Suprapubic skin (tissue), 4 donors: ENCODE results near the gene KRTAP4-4. TPM values are rescaled to one million over a fixed set of nuclear protein-coding genes. Genes with fewer than 3 reads are reported as not detected.

ENCODE experiments used
- DNase-seq, 2 donors: peaks; one replicate each; pipeline ENCODE4 v3.0.0-alpha.2; 2019; ENCODE audit warnings: low spot score in 2 of 2
- H3K27ac ChIP-seq: fragments of 200-600 bp; sonication (generic); one replicate; pipeline ENCODE4 v1.5.1; 2019
- H3K27me3 ChIP-seq: fragments of 200-600 bp; sonication (generic); one replicate; pipeline ENCODE4 v1.5.1; 2019
- H3K36me3 ChIP-seq: fragments of 200-600 bp; sonication (generic); one replicate; pipeline ENCODE4 v1.5.1; 2019
- H3K4me1 ChIP-seq: fragments of 200-600 bp; sonication (generic); one replicate; pipeline ENCODE4 v1.5.1; 2019
- H3K4me3 ChIP-seq: fragments of 200-600 bp; sonication (generic); one replicate; pipeline ENCODE4 v1.5.1; 2019; ENCODE audit warnings: mild to moderate bottlenecking
- H3K9me3 ChIP-seq: fragments of 200-600 bp; sonication (generic); one replicate; pipeline ENCODE4 v1.5.1; 2019
- CTCF ChIP-seq, 2 donors: fragments of 200-600 bp in 1 of 2; fragments of 450-650 bp in 1 of 2; sonication (generic) in 1 of 2; IDR thresholded peaks; one replicate each; pipeline ENCODE4 v1.5.1; 2016 to 2019; ENCODE audit warnings: antibody characterized with exemption in 2 of 2, mild to moderate bottlenecking in 1 of 2, moderate library complexity in 1 of 2
- EP300 ChIP-seq: sonication (generic); formaldehyde crosslinking; IDR thresholded peaks from one replicate; pipeline ENCODE4 v1.6.1; 2017; ENCODE audit warnings: antibody characterized with exemption
- POLR2A ChIP-seq, 2 donors: fragments of 450-650 bp; IDR thresholded peaks; one replicate each; pipeline ENCODE4 v1.6.1; 2017; ENCODE audit warnings: antibody characterized with exemption in 2 of 2, mild to moderate bottlenecking in 2 of 2, moderate library complexity in 2 of 2
- POLR2AphosphoS5 ChIP-seq, 3 donors: sonication (generic); formaldehyde crosslinking; IDR thresholded peaks; one replicate each; pipeline ENCODE4 v1.6.1; 2017; ENCODE audit warnings: antibody characterized with exemption in 3 of 3
- WGBS: methylation state at CpG from one replicate; pipeline ENCODE4 v1.1.5; 2018; 5-methylcytosine and 5-hydroxymethylcytosine counted together
- total RNA-seq, 4 donors: library from RNA; depleted of rRNA; stranded (reverse); fragments of >200 nt; gene quantifications; one replicate each; pipeline ENCODE4 v1.1.0, GENCODE V29; 2016

Gene KRTAP4-4
- total RNA-seq, 4 donors from 2014 or later, result 7.7 to 81.7 (median 24.6) TPM; not detected in 1

- no peak overlapping the region for H3K4me3 ChIP-seq
- no peaks in the 10 kb centered on the region for H3K4me1 ChIP-seq
- no peaks in the 10 kb centered on the region for H3K36me3 ChIP-seq
- 38% methylated on average over 1 of the region's 1 CpG for WGBS
- H3K9me3 ChIP-seq, result no peaks in the 10 kb centered on the region
- DNase-seq, result no peak
- no peak for TF ChIP-seq EP300
- no peak for TF ChIP-seq POLR2AphosphoS5 (IDR thresholded peaks at IDR 0.05)
- TF ChIP-seq CTCF (IDR thresholded peaks at IDR 0.05), result no peak
- TF ChIP-seq POLR2A (IDR thresholded peaks at IDR 0.05), result no peak
- H3K27me3 ChIP-seq, result peaks cover 3% of the 10 kb centered on the region
- no peak overlapping the region for H3K27ac ChIP-seq
These were observed 24.5 kb upstream of the KRTAP4-4 start for GRCh38 chr17:41185001-41185400.

GRCh38 chr17:41184480-41184961 lies 24.0 kb upstream of the KRTAP4-4 start, which contains the start of gene KRTAP4-1:
Gene KRTAP4-1 (minus strand): TSS chr17:41184911. CDS start chr17:41184854, 57 bp downstream.
- no peaks in the 10 kb centered on the region for H3K9me3 ChIP-seq
- no peaks in the 10 kb centered on the region for H3K4me1 ChIP-seq
- TF ChIP-seq CTCF (IDR thresholded peaks at IDR 0.05) (no peak), POLR2AphosphoS5 (IDR thresholded peaks at IDR 0.05) (no peak), EP300 (no peak), POLR2A (IDR thresholded peaks at IDR 0.05) (no peak)
- DNase-seq, result no peak
- H3K36me3 ChIP-seq, result no peaks in the 10 kb centered on the region
- no peaks in the 10 kb centered on the region for H3K27me3 ChIP-seq
- 70% methylated on average over 5 of the region's 9 CpGs for WGBS
- no peak within 1 kb of the TSS for H3K27ac ChIP-seq
- no peak within 1 kb of the TSS for H3K4me3 ChIP-seq

- H3K9me3 ChIP-seq, result no peaks in the 10 kb centered on the region
- no peaks in the 10 kb centered on the region for H3K27me3 ChIP-seq
- no peak for DNase-seq
- H3K36me3 ChIP-seq, result no peaks in the 10 kb centered on the region
- H3K4me1 ChIP-seq, result no peaks in the 10 kb centered on the region
- 24% methylated on average over 1 of the region's 1 CpG for WGBS
- TF ChIP-seq CTCF (IDR thresholded peaks at IDR 0.05) (no peak), POLR2A (IDR thresholded peaks at IDR 0.05) (no peak), EP300 (no peak), POLR2AphosphoS5 (IDR thresholded peaks at IDR 0.05) (no peak)
- H3K27ac ChIP-seq, result no peak overlapping the region
- no peak overlapping the region for H3K4me3 ChIP-seq
These were observed 18.5 kb upstream of the KRTAP4-4 start for GRCh38 chr17:41178843-41179616.

GRCh38 chr17:41178341-41178740 lies 17.8 kb upstream of the KRTAP4-4 start:
- H3K27ac ChIP-seq, result no peak overlapping the region
- no peak for DNase-seq
- 96% methylated on average over 3 of the region's 3 CpGs for WGBS

More at GRCh38 chr17:41178341-41178740, 17.8 kb upstream of the KRTAP4-4 start:
- no peaks in the 10 kb centered on the region for H3K27me3 ChIP-seq
- no peaks in the 10 kb centered on the region for H3K4me1 ChIP-seq
- TF ChIP-seq POLR2A (IDR thresholded peaks at IDR 0.05), result no peak
- no peak for TF ChIP-seq EP300
- TF ChIP-seq CTCF (IDR thresholded peaks at IDR 0.05), result no peak
- no peak for TF ChIP-seq POLR2AphosphoS5 (IDR thresholded peaks at IDR 0.05)
- H3K9me3 ChIP-seq, result no peaks in the 10 kb centered on the region
- H3K36me3 ChIP-seq, result no peaks in the 10 kb centered on the region
- H3K4me3 ChIP-seq, result no peak overlapping the region
